ACC112 (cell line): ENCODE data around the gene TTLL1.

Source experiments
- H2AFZ ChIP-seq: fragments of 200-600 bp; sonication (generic); one replicate; pipeline ENCODE4 v1.6.0; 2017; ENCODE audit warnings: antibody characterized with exemption, low read length; ENCODE audit not compliant: unreplicated experiment
- H3K27ac ChIP-seq: fragments of 200-600 bp; sonication (generic); 2 replicates; pipeline ENCODE4 v1.5.1; 2014; ENCODE audit warnings: low read depth, mild to moderate bottlenecking, antibody characterized with exemption, low read length, moderate library complexity
- H3K27me3 ChIP-seq: fragments of 200-600 bp; sonication (generic); 2 replicates; pipeline ENCODE4 v1.6.1; 2014; ENCODE audit warnings: mild to moderate bottlenecking, antibody characterized with exemption, low read length, moderate library complexity, mixed read lengths; ENCODE audit not compliant: insufficient read depth
- H3K36me3 ChIP-seq: fragments of 200-600 bp; sonication (generic); 2 replicates; pipeline ENCODE4 v1.6.1; 2016; ENCODE audit warnings: mild to moderate bottlenecking, antibody characterized with exemption, low read length, moderate library complexity, mixed read lengths; ENCODE audit not compliant: insufficient read depth
- H3K4me1 ChIP-seq: fragments of 200-600 bp; sonication (generic); one replicate; pipeline ENCODE4 v1.6.1; 2016; ENCODE audit warnings: low read length, mixed read lengths; ENCODE audit not compliant: insufficient read depth, unreplicated experiment, control insufficient read depth
- H3K4me3 ChIP-seq: fragments of 200-600 bp; sonication (generic); 2 replicates; pipeline ENCODE4 v1.5.1; 2014; ENCODE audit warnings: mild to moderate bottlenecking, low read depth, low read length
- H3K79me2 ChIP-seq: fragments of 200-600 bp; sonication (generic); one replicate; pipeline ENCODE4 v1.6.0; 2016; ENCODE audit warnings: low read length; ENCODE audit not compliant: control insufficient read depth, unreplicated experiment, insufficient read depth

TTLL1 gene

DNA sequence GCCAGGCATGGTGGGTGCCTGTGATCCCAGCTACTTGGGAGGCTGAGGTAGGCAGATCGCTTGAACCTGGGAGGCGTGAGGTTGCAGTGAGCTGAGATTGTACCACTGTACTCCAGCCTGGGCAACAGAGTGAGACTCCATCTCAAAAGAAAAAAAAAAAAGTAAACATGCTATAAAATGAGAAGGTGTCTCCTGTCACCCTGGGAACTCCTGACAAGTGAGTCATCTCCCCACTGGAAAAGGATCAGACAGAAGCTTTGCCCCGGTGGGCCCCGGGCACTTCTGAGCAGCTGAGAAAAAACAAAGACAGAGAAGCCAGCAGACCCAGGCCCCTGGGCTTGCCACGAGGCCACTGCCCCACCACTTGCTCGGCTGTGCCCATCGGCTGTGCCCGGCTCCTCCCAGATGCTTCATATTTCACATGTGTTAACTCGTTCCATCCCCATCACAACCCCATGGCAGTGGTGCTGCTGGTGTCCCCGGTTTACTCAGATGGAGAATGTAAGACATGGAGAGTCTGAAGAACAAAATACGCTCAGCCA, 22.3 kb downstream of the TTLL1 start:
- Histone ChIP-seq H3K27me3 (no peaks in the 10 kb centered on the region), H2AFZ (no peak overlapping the region), H3K36me3 (no peaks in the 10 kb centered on the region), H3K4me3 (no peak overlapping the region), H3K79me2 (no peaks in the 10 kb centered on the region), H3K4me1 (peaks cover 4% of the 10 kb centered on the region), H3K27ac (peak overlapping the region; percentile 97)

DNA sequence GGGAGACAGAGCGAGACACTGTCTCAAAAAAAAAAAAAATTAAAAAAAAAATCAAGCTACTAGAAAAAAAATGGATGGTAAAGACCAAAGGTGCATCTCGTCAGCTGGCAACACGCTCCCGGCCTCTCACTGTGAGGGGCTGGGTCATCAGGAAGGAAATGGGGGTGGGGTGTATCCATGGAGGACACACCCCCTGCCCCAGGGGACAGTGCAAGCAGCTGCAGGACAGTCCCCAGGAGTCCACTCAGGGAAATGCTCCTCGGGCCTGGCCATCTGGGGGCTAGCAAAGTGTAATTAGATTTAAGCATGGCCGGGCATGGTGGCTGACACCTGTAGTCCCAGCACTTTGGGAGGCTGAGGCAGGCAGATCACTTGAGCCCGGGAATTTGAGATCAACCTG, 23.1 kb downstream of the TTLL1 start:
- Histone ChIP-seq H3K4me3 (no peak overlapping the region), H2AFZ (no peak overlapping the region), H3K4me1 (peaks cover 4% of the 10 kb centered on the region), H3K27me3 (no peaks in the 10 kb centered on the region), H3K79me2 (no peaks in the 10 kb centered on the region), H3K36me3 (no peaks in the 10 kb centered on the region), H3K27ac (peak overlapping the region; percentile 97; the same call in 1 of the 2 replicates)

DNA sequence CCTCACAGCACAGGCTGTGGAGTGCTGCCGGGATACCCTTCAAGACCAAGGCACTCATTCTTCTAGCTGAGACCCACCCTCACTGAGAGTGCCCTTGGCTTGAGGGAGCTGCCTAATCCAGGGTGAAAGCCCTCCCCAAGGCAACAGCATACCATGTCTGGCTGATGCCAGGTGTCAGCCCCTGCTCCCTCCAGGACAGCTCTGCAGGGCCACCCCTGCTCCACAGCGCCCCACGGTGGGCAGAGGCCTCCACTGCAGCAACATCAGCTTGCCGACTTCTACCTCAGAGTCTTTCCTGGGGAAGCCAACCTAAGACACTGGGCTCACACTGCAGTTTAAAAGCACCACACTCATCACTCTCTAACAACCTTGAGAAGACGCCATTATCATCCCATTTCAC, 29.0 kb downstream of the TTLL1 start:
- H3K4me1 ChIP-seq = no peaks in the 10 kb centered on the region
- no peak overlapping the region for H2AFZ ChIP-seq
- no peaks in the 10 kb centered on the region for H3K27me3 ChIP-seq
- H3K4me3 ChIP-seq = no peak overlapping the region
- no peaks in the 10 kb centered on the region for H3K36me3 ChIP-seq
- no peak overlapping the region for H3K27ac ChIP-seq
- no peaks in the 10 kb centered on the region for H3K79me2 ChIP-seq

DNA sequence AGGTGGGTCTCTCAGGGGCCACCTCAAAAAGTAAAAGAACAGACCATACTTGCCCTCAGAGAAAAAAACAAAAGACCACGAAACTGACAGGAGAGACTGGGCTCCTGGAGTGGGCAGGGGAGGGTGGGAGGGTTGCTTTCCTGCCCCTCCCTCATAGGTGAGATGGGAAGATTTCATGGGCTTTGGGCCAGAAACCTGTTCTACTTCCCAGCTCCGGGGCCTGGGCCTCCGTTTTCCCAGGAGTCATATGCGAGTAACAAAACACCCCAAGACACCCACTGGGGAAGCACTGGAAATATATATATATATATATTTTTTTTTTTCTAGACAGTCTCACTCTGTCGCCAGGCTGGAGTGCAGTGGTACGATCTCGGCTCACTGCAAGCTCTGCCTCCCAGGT, 31.6 kb downstream of the TTLL1 start:
- Histone ChIP-seq H3K27ac (no peak overlapping the region), H3K4me1 (no peaks in the 10 kb centered on the region), H3K36me3 (no peaks in the 10 kb centered on the region), H3K27me3 (no peaks in the 10 kb centered on the region), H2AFZ (no peak overlapping the region), H3K4me3 (no peak overlapping the region), H3K79me2 (no peaks in the 10 kb centered on the region)

DNA sequence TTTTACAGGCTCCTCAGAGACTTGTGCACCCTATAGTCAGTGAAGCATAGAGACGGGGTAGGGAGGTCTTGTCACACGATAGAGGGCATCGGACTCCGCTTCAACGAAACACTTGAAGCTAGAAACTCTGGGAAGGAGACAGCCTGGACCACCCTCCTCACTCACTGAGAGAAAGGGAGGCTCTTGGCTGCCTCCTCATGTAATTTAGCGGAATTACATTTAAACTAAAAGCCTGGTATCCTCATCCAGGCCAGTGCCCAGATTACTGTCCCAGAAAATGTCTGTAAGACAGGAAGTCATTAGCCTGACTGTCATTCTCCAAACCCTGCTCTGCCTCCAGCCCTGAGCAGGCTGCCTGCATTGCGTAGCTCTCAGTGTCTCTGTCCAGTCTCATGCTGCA, 36.0 kb downstream of the TTLL1 start:
- Histone ChIP-seq H2AFZ (no peak overlapping the region), H3K27me3 (no peaks in the 10 kb centered on the region), H3K4me3 (no peak overlapping the region), H3K4me1 (no peaks in the 10 kb centered on the region), H3K36me3 (no peaks in the 10 kb centered on the region), H3K27ac (no peak overlapping the region), H3K79me2 (no peaks in the 10 kb centered on the region)

DNA sequence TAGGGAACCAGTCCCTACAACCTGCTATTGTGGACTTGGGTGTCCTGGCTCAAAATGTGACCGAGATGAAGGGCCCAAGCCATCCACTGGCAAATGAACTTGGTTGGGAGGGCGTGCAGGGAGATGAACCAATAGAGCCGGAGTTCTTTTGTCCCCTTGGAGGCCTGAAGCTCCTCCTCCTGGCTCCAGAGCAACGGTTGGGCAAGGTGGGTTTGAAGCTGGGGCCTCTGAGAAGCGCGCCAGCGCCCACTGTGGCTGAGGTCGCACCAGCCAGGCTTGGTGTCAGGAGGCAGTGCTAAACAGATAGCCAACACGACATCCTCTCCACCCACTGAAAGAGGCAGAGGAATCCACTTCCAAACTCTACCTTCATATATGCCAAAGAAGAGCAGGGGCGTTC, 38.2 kb downstream of the TTLL1 start:
- no peaks in the 10 kb centered on the region for H3K4me1 ChIP-seq
- no peaks in the 10 kb centered on the region for H3K79me2 ChIP-seq
- no peaks in the 10 kb centered on the region for H3K36me3 ChIP-seq
- no peak overlapping the region for H2AFZ ChIP-seq
- no peak overlapping the region for H3K4me3 ChIP-seq
- no peak overlapping the region for H3K27ac ChIP-seq
- H3K27me3 ChIP-seq = no peaks in the 10 kb centered on the region

DNA sequence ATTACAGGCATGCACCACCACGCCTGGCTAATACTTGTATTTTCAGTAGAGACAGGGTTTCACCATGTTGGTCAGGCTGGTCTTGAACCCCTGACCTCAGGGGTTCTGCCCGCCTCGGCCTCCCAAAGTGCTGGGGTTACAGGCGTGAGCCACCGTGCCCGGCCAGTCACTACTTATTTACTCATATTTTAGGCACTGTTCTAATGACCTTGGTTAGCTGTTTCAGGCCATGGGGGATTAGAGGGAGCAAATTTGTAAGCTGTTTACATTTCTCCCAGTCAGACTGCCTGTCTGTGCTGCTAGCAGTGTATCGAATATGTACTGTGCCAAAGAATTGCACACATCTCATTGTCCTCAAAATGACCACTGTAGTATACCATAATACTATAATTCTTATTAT, 41.6 kb downstream of the TTLL1 start:
- H3K4me3 ChIP-seq = no peak overlapping the region
- H3K27me3 ChIP-seq = no peaks in the 10 kb centered on the region
- H3K79me2 ChIP-seq = no peaks in the 10 kb centered on the region
- H3K4me1 ChIP-seq = no peaks in the 10 kb centered on the region
- H3K36me3 ChIP-seq = no peaks in the 10 kb centered on the region
- H2AFZ ChIP-seq = no peak overlapping the region
- H3K27ac ChIP-seq = no peak overlapping the region

DNA sequence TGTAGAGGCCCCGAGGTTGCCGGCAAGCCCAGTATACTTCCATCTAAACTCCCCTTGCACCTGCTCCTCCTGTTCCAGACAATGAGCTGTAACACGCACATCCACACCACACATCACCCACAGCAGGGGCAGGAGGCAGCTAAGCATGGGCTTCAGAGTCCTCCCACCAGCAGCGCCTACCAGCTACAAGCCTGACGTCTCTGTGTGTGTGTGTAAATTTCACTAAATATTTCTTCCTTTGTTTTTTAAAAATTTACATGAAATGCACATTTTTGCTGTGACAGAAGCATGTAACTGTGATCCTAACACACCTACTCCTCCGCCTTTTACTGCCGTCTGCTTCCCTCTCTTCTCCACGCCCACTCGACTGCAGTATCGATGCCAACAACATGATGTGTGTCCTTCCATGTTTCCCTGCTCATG, 44.9 kb downstream of the TTLL1 start:
- no peaks in the 10 kb centered on the region for H3K27me3 ChIP-seq

DNA sequence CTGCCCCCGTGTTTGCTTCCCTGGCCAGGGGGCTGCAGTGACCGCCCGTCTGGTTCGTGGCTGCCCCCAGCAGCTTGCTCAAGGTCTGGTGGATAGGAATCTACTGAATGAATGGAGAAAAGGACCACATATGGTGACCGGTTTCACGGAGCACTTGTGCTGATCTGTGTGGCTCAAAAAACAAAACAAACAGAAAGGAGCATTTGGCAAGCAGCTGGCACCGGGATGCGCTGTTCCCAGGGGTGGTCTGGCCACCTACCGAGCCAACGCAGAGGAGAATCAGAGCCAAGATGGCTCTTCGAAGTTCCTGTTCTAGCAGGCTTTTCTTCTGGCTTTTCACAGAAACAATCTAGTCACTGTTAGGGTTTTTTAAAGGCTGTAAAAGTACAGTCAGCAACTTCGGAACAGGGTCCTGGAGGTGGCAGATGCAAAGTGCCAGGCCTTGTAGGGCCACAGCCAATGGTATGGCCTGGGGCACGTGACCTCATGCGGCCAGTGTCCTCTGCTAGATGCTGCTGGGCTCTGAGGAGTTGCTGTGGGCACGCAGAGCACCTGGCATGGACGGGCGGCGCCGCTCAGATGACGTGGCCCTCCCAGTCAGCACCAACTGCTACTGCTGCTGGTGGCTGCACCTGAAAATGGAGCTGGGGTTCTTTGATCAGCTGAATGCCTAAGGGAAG, 47.0 kb downstream of the TTLL1 start:
- Histone ChIP-seq H3K27ac (no peak overlapping the region), H3K4me3 (no peak overlapping the region), H3K79me2 (no peaks in the 10 kb centered on the region), H3K4me1 (no peaks in the 10 kb centered on the region), H3K36me3 (no peaks in the 10 kb centered on the region), H3K27me3 (no peaks in the 10 kb centered on the region), H2AFZ (no peak overlapping the region)

More for the DNA sequence above, 44.9 kb downstream of the TTLL1 start:
- Histone ChIP-seq H3K27ac (no peak overlapping the region), H3K36me3 (no peaks in the 10 kb centered on the region), H3K4me1 (no peaks in the 10 kb centered on the region), H3K79me2 (no peaks in the 10 kb centered on the region), H2AFZ (no peak overlapping the region), H3K4me3 (no peak overlapping the region)

DNA sequence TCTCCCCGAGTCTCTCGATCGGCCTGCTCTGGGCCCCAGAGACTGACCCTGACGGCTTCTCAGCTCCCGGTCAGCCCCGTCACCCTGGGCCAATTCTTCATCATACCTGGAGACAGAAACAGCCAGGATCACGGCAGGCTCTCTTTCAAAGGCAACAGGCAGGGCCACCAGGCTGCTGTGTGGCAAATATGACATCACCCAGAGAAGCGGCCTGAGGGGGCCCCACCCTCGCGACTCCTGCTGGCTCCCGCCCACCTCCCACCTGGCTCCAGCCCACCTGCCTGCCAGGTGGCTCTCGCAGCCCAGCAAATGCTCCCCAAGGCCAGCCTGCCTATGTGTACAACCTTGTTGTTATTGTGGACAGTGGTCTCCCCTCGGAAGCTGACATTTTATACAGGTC, 49.4 kb downstream of the TTLL1 start:
- H3K36me3 ChIP-seq = no peaks in the 10 kb centered on the region
- no peaks in the 10 kb centered on the region for H3K79me2 ChIP-seq
- H3K27ac ChIP-seq = no peak overlapping the region
- no peak overlapping the region for H3K4me3 ChIP-seq
- H2AFZ ChIP-seq = no peak overlapping the region
- H3K27me3 ChIP-seq = no peaks in the 10 kb centered on the region
- no peaks in the 10 kb centered on the region for H3K4me1 ChIP-seq

DNA sequence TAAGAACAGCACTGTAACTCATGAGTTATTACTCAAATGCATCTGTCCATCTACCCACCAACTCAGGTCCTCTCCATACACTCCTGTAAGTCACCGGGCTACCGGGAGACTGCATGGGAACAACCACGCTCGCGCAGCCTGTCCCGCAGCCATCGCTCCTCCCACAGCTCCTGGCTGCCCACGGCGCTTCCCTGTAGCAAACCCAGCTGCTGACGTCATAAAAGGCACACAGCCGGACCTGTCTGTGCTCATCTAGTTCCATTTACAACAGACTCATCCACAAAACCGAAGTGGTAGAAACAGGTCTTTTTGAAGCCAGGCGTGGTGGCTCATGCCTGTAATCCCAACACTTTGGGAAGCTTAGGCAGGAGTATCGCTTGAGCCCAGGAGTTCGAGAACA, 50.9 kb downstream of the TTLL1 start:
- Histone ChIP-seq H3K27ac (no peak overlapping the region), H3K27me3 (no peaks in the 10 kb centered on the region), H2AFZ (no peak overlapping the region), H3K36me3 (no peaks in the 10 kb centered on the region), H3K4me1 (no peaks in the 10 kb centered on the region), H3K4me3 (no peak overlapping the region), H3K79me2 (no peaks in the 10 kb centered on the region)
